Measurements from ENCODE around the gene CNDP2.

The CNDP2 gene

GRCh38 chr18:74501386-74501785 lies 5.2 kb downstream of the CNDP2 start:
- no peak for DNase-seq

GRCh38 chr18:74503137-74503536 lies 7.0 kb downstream of the CNDP2 start:
- DNase-seq, result no peak

GRCh38 chr18:74505776-74506175 lies 9.6 kb downstream of the CNDP2 start:
- no peak for DNase-seq

GRCh38 chr18:74506448-74507084 lies 10.4 kb downstream of the CNDP2 start:
- no peak for DNase-seq

- DNase-seq, result no peak
These were observed 11.1 kb downstream of the CNDP2 start for GRCh38 chr18:74507097-74507881.

- DNase-seq, result no peak
These were observed 11.8 kb downstream of the CNDP2 start for GRCh38 chr18:74507927-74508326.

GRCh38 chr18:74508366-74508765 lies 12.2 kb downstream of the CNDP2 start:
- no peak for DNase-seq

GRCh38 chr18:74508821-74509225 lies 12.7 kb downstream of the CNDP2 start:
- DNase-seq, result no peak

- DNase-seq, result no peak
These were observed 13.9 kb downstream of the CNDP2 start for GRCh38 chr18:74509856-74510769.

GRCh38 chr18:74510770-74511095 lies 14.6 kb downstream of the CNDP2 start:
- DNase-seq, result no peak

- DNase-seq, result no peak
These were observed 15.7 kb downstream of the CNDP2 start for GRCh38 chr18:74511823-74512222.

- DNase-seq, result no peak
These were observed 16.3 kb downstream of the CNDP2 start for GRCh38 chr18:74512321-74513053.

- DNase-seq, result no peak
These were observed 17.2 kb downstream of the CNDP2 start for GRCh38 chr18:74513149-74513882.

GRCh38 chr18:74513883-74514205 lies 17.7 kb downstream of the CNDP2 start:
- DNase-seq, result no peak

GRCh38 chr18:74514860-74515495 lies 18.8 kb downstream of the CNDP2 start:
- no peak for DNase-seq

GRCh38 chr18:74515620-74516231 lies 19.6 kb downstream of the CNDP2 start:
- DNase-seq, result no peak

GRCh38 chr18:74516271-74517235 lies 20.4 kb downstream of the CNDP2 start:
- DNase-seq, result no peak

GRCh38 chr18:74517236-74517630 lies 21.1 kb downstream of the CNDP2 start:
- no peak for DNase-seq

- DNase-seq, result no peak
These were observed 22.5 kb downstream of the CNDP2 start for GRCh38 chr18:74518456-74519295.

All from stimulated activated CD4-positive, alpha-beta T cell treated with anti-CD3 and anti-CD28 coated beads, Interleukin-1b, Interleukin-23, amount 100 ng/mL, for 48 hours (primary cell).